Measurements from ENCODE around the gene CCNT2. TPM values are rescaled to one million over a fixed set of nuclear protein-coding genes. Genes with fewer than 3 reads are reported as not detected.

The CCNT2 gene
- total RNA-seq = 10 to 100 TPM; 34.6 to 41.3 (median 38.7) TPM

DNA sequence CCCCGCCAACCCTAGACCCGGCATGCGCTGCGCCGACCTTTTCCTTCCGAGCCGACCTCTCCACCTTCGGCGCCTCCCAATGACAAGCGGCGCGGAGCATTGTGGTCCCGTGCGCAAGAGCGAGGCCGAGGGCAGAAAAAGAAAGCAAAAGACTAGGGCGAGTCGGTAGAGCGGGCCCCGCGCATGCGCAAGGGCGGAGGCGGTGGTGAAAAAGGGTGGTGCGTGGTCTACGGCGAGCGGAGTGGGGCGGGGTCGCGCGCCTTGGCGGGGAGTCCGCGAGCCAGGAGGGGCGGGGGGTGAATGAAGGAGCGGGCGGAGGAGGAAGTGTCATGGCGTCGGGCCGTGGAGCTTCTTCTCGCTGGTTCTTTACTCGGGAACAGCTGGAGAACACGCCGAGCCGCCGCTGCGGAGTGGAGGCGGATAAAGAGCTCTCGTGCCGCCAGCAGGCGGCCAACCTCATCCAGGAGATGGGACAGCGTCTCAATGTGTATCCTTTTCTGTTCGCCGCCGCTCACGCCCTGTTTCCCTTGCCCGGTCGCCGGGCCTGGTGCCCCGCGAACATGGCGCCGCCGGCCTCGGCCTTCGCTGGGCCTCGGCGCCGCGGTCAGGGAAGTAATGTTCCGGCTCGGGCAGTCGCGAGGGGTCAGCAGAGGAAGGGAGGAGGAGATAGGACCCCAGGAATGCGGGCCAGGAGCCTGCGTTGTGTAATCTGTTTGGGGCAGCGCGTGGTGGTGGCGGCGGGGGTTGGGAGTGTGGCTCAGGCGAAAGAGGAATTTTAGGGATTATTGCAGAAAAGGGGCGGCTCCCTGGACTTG lies at the start of gene CCNT2:
Gene CCNT2 (plus strand): TSS at position 297 of the 815 bp plus-strand sequence. CDS start 33 bp downstream, at position 330.
- TF ChIP-seq, protein P1, sequence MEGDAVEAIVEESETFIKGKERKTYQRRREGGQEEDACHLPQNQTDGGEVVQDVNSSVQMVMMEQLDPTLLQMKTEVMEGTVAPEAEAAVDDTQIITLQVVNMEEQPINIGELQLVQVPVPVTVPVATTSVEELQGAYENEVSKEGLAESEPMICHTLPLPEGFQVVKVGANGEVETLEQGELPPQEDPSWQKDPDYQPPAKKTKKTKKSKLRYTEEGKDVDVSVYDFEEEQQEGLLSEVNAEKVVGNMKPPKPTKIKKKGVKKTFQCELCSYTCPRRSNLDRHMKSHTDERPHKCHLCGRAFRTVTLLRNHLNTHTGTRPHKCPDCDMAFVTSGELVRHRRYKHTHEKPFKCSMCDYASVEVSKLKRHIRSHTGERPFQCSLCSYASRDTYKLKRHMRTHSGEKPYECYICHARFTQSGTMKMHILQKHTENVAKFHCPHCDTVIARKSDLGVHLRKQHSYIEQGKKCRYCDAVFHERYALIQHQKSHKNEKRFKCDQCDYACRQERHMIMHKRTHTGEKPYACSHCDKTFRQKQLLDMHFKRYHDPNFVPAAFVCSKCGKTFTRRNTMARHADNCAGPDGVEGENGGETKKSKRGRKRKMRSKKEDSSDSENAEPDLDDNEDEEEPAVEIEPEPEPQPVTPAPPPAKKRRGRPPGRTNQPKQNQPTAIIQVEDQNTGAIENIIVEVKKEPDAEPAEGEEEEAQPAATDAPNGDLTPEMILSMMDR (IDR thresholded peaks at IDR 0.05; ENCODE audit: low read depth) = no peak

DNA sequence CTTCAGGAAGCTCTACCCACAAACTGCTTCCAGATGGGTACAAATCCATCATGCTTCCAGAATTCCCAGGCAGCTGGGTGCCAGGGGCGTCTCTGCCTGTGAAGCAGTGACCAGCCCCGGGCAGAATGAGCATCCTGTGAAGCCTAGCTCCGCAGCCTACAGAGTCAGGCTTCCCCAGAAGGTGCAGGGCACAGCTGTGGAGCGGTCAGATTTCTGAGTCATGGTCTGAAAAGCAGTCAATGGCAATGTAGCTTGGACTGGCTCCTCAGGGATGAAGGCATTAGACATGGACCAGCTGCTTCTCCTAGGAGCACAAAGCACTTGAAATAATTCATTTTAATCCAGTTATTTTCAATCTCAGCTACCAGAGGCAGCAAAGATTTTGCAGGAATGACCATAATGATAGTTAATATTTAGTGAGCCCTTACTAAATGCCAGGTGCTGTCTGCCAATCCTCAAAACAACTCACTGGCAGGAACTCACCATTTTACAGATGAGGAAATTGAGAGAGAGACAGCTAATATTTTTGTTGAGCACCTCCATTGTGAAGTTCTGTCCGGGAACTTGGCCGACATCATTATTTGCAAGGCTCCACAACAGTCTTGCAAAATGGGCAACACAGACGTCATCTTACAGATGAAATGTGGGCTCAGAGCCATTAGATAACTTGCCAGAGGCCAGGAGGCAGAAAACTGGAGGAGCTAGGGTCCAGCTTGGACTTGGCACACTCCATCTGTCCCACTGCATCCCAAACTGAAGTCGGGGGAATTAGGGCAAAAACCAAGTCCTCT lies 48.5 kb upstream of the CCNT2 start:
- TF ChIP-seq, protein P1 (IDR thresholded peaks at IDR 0.05; ENCODE audit: low read depth) = no peak

DNA sequence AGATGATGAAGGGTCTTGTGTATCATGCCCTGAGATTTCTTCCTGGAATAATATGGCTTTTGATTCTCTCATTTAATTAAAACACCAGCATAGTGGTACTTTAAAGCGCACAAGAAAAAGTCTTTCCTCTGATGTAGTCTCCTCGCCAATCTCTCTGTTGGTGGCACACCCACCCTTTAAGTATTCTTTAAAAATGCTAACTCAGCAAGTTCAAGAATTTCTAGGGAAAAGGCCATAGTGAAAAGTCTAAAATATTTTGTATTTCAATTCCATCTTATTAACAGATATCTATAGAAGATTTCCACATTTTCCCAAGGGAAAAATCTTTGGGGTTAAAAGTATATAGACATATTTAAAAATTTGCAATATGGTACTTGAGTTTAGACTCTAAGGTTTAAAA lies 45.5 kb upstream of the CCNT2 start:
- TF ChIP-seq, protein P1 (IDR thresholded peaks at IDR 0.05; ENCODE audit: low read depth) = no peak

DNA sequence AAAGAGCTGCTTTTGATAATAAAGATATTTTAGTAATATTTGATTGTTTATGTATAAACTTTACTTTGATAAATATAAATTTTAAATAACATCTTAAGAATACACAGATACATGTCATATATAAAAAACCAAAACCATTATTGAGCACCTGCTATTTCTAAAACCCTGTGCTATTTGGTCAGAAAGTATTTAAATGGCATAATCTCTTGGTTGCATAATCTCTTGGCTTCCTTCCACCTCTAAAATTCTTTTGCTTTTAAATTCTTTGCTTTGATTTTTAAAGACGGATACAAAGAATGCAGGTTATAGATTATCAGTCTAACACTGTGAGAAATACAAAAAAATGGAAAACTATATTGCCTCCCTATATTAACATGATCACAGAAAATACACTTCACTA lies 43.3 kb upstream of the CCNT2 start:
- TF ChIP-seq, protein P1 (IDR thresholded peaks at IDR 0.05; ENCODE audit: low read depth) = no peak

DNA sequence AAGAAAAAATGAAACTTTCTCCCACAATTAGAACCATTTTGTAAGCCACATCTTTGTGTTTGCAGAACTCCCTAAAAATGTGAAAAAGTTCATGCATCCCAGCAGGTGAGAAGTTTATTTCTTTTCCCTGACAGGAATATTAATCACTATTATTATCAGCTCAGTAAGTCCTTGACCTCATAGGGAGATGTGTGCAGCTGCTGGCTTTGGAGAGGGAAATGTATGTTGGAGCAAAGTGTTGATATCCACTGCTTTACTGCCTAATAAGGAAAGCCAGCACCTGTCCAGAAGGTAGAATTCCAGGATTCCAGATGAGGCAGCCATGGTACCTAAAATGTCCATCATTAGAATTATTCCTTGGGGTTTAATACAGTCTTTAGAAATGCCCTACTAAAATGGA lies 35.8 kb upstream of the CCNT2 start:
- TF ChIP-seq, protein P1 (IDR thresholded peaks at IDR 0.05; ENCODE audit: low read depth) = no peak

DNA sequence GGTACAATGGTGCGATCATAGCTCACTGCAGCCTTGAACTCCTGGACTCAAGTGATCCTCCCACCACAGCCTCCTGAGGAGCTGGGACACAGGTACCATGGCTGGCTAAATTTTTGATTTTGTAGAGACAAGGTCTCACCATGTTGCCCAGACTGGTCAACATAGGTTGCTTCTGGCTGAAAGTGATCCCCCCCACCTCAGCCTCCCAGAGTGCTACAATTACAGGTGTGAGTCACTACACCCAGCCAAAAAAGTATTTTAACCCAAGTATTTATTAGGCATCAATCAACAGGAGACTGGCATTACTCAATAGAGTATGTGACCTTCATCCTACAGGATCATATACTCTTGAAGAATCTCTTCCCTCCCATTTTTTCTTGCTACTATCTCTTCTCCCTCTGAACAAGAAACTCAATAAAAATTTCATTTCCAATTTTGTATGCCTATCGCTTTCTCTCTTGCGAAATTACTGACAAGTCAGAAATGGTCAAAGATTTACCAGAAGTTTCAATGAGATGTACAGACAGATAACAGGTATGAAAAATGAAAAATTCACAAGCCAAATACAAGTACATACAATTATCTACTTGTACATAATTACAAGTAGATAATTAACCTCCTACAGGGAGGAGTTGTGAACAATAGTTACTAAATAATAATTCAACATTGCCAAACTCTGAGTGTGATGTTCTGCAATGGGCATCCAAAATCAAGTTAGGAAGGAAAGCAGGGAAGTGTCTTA lies 34.9 kb upstream of the CCNT2 start:
- TF ChIP-seq, protein P1 (IDR thresholded peaks at IDR 0.05; ENCODE audit: low read depth) = no peak
